ENCODE measurements around the gene SEMA5A.

SEMA5A gene

GRCh38 chr5:9057406-9058000 is 488.4 kb downstream of the SEMA5A start:
- no peak for DNase-seq (ENCODE audit: low read depth)
- TF ChIP-seq, protein P1, sequence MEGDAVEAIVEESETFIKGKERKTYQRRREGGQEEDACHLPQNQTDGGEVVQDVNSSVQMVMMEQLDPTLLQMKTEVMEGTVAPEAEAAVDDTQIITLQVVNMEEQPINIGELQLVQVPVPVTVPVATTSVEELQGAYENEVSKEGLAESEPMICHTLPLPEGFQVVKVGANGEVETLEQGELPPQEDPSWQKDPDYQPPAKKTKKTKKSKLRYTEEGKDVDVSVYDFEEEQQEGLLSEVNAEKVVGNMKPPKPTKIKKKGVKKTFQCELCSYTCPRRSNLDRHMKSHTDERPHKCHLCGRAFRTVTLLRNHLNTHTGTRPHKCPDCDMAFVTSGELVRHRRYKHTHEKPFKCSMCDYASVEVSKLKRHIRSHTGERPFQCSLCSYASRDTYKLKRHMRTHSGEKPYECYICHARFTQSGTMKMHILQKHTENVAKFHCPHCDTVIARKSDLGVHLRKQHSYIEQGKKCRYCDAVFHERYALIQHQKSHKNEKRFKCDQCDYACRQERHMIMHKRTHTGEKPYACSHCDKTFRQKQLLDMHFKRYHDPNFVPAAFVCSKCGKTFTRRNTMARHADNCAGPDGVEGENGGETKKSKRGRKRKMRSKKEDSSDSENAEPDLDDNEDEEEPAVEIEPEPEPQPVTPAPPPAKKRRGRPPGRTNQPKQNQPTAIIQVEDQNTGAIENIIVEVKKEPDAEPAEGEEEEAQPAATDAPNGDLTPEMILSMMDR (conservative IDR thresholded peaks at IDR 0.05; ENCODE audit: control insufficient read depth, insufficient read depth, low read depth, low read length): no peak
- no peak overlapping the region for H3K4me3 ChIP-seq (ENCODE audit: control insufficient read depth, low read depth, low read length)

DNA sequence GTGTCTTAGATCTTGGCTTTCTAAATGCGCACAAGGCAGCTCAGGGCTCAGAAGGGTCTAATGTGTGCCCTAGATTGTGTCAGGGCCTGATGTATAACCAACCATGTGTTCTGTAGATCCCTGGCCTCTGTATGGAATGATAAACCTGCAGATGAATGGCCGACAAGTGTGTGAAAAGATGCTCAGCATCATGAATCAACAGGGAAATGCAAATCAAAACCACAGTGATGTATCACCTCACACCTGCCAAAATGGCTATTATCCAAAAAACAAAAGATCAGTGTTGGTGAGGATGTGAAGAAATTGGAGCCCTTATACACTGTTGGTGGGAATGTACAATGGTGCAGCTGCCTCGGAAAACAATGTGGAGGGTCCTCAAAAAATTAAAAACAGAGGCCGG is 489.8 kb downstream of the SEMA5A start:
- peak; percentile 41 for DNase-seq (ENCODE audit: low read depth)
- TF ChIP-seq, protein P1 (conservative IDR thresholded peaks at IDR 0.05; ENCODE audit: control insufficient read depth, insufficient read depth, low read depth, low read length): no peak
- H3K4me3 ChIP-seq (ENCODE audit: control insufficient read depth, low read depth, low read length): no peak overlapping the region

GRCh38 chr5:9054821-9055589 is 490.9 kb downstream of the SEMA5A start:
- TF ChIP-seq, protein P1 (conservative IDR thresholded peaks at IDR 0.05; ENCODE audit: control insufficient read depth, insufficient read depth, low read depth, low read length): no peak
- DNase-seq (ENCODE audit: low read depth): no peak
- no peak overlapping the region for H3K4me3 ChIP-seq (ENCODE audit: control insufficient read depth, low read depth, low read length)

GRCh38 chr5:9054322-9054721 is 491.6 kb downstream of the SEMA5A start:
- TF ChIP-seq, protein P1 (conservative IDR thresholded peaks at IDR 0.05; ENCODE audit: control insufficient read depth, insufficient read depth, low read depth, low read length): no peak
- H3K4me3 ChIP-seq (ENCODE audit: control insufficient read depth, low read depth, low read length): no peak overlapping the region
- DNase-seq (ENCODE audit: low read depth): no peak

DNA sequence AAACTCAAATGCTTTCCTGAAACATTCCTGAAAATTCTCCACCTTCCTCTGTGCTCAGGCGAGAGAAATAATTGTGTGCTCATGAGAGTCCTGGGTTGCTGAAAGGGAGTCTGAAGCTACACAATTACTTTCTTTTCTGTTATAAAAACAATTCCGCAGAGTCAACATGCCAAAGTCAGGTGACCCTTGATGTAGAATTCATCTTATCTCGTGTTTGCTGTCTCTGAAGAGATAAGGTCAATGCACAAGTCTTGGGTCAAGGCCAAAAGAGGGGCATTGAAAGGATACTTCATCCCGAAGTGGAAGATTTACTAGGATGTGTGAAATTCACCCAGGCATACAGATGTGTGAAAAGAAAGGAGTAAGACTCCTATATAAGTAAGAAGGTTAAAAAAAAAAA is 493.5 kb downstream of the SEMA5A start:
- H3K4me3 ChIP-seq (ENCODE audit: control insufficient read depth, low read depth, low read length): no peak overlapping the region
- TF ChIP-seq, protein P1 (conservative IDR thresholded peaks at IDR 0.05; ENCODE audit: control insufficient read depth, insufficient read depth, low read depth, low read length): no peak
- no peak for DNase-seq (ENCODE audit: low read depth)

DNA sequence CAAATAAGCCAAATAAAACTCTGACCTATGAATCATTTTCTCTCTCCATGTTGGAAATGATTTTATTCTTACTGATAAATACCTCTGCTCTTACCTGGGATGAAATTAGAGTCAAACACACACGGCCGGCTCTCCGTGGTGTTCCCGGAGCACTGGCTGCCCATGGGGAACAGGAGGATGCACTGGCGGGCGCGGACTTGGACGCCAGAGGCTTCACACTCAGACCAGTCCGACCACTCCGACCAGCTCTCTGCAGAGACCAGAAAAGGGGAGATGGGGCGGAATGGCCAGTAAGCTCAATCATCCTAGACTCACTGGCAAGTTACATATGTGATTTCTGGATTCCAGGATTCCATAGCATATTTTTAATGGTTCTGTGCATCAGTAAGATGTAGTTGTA is 494.1 kb downstream of the SEMA5A start:
- H3K4me3 ChIP-seq (ENCODE audit: control insufficient read depth, low read depth, low read length): no peak overlapping the region
- TF ChIP-seq, protein P1 (conservative IDR thresholded peaks at IDR 0.05; ENCODE audit: control insufficient read depth, insufficient read depth, low read depth, low read length): no peak
- DNase-seq (ENCODE audit: low read depth): no peak

All from fibroblast of mammary gland (primary cell).